IMR-90 (cell line): ENCODE measurements around the gene JMJD6. TPM values are rescaled to one million over a fixed set of nuclear protein-coding genes. Genes with fewer than 3 reads are reported as not detected.

ENCODE experiments used
- microRNA-seq, 2 experiments: library from miRNA; stranded (forward) in 1 of 2; unstranded in 1 of 2; fragments of 10-50 nt in 1 of 2; fragments of <30 nt in 1 of 2; gene quantifications in 1 of 2; microRNA quantifications in 1 of 2; one replicate each; pipeline versions ENCODE3 to v1.1.0; 2013 to 2020; ENCODE audit not compliant: insufficient read depth in 1 of 2, insufficient read length in 1 of 2, unreplicated experiment in 1 of 2
- polyA plus RNA-seq, 3 experiments: library from polyadenylated mRNA; depleted of rRNA; stranded (reverse); fragments of >200 nt; gene quantifications; 2 replicates each; pipeline ENCODE4 v1.2.3, GENCODE V29; 2012; ENCODE audit warnings: low replicate concordance in 1 of 3
- small RNA-seq, 5 experiments: library from RNA; depleted of rRNA; stranded (forward); fragments of <200 nt; gene quantifications; one replicate each; pipeline ENCODE3, GENCODE V24; 2012
- total RNA-seq: library from RNA; depleted of rRNA; stranded (reverse); fragments of >200 nt; gene quantifications from 2 replicates; pipeline ENCODE4 v1.2.3, GENCODE V29; 2012; rRNA removed

JMJD6 gene
- total and polyA plus RNA-seq, 2 of the 4 experiments (the other 2 are of a cell fraction): 24.4 to 33.7 TPM

Small RNA genes within 50 kb of the gene (microRNA-seq; reads per million reads assigned to microRNA genes)
- gene AC005837.3 (ENCODE audit: insufficient read depth, insufficient read length) (not detected), gene MIR636 (ENCODE audit: unreplicated experiment) (not detected), gene RF02271 (ENCODE audit: insufficient read depth, insufficient read length) (not detected), gene RNU6-97P (ENCODE audit: insufficient read depth, insufficient read length) (not detected), gene RNY4P36 (ENCODE audit: insufficient read depth, insufficient read length) (not detected)

Small RNA genes within 50 kb of the gene (small RNA-seq; reads per million reads assigned to genes)
- gene AC005837.3: 0 to 0.04 (median 0) reads per million in 5 experiments
- 0 reads per million in 5 experiments for gene RF02271
- 0 to 0.34 (median 0) reads per million in 5 experiments for gene RNU6-97P
- 0 to 40.4 (median 0.08) reads per million in 5 experiments for gene RNY4P36

Other genes with a start within 250 kb of the JMJD6 start
- gene RHBDF2, start 225.2 kb downstream of the JMJD6 start, total RNA-seq: 1.3 and 1.4 TPM in 2 replicates
- gene RHBDF2, start 225.2 kb downstream of the JMJD6 start, polyA plus RNA-seq (2012; rRNA removed): 8.3 and 10.0 TPM in 2 replicates
- gene CYGB, start 188.9 kb downstream of the JMJD6 start, total RNA-seq: 1.3 and 1.7 TPM in 2 replicates
- gene CYGB, start 188.9 kb downstream of the JMJD6 start, polyA plus RNA-seq (2012; rRNA removed): 2.9 and 3.5 TPM in 2 replicates
- under 0.01 TPM in 1 of 2 replicates, not detected in the other for gene PRCD, start 186.6 kb downstream of the JMJD6 start, total RNA-seq
- gene PRCD, start 186.6 kb downstream of the JMJD6 start, polyA plus RNA-seq (2012; rRNA removed): 0.32 TPM in 2 replicates
- gene ST6GALNAC2, start 140.7 kb downstream of the JMJD6 start, total RNA-seq: not detected in 2 replicates
- 0.10 TPM in 1 of 2 replicates, not detected in the other for gene ST6GALNAC2, start 140.7 kb downstream of the JMJD6 start, polyA plus RNA-seq (2012; rRNA removed)
- gene ST6GALNAC1, start 82.8 kb downstream of the JMJD6 start, total RNA-seq: not detected in 2 replicates
- not detected in 2 replicates for gene ST6GALNAC1, start 82.8 kb downstream of the JMJD6 start, polyA plus RNA-seq (2012; rRNA removed)
- gene MXRA7, start 15.6 kb downstream of the JMJD6 start, total RNA-seq: 169 and 231 TPM in 2 replicates
- gene MXRA7, start 15.6 kb downstream of the JMJD6 start, polyA plus RNA-seq (2012; rRNA removed): 148 and 168 TPM in 2 replicates
- 18.8 and 19.7 TPM in 2 replicates for gene METTL23, start 233 bp upstream of the JMJD6 start, total RNA-seq
- gene METTL23, start 233 bp upstream of the JMJD6 start, polyA plus RNA-seq (2012; rRNA removed): 32.1 and 36.5 TPM in 2 replicates
- 71.7 and 98.0 TPM in 2 replicates for gene SRSF2, start 10.7 kb upstream of the JMJD6 start, total RNA-seq
- gene SRSF2, start 10.7 kb upstream of the JMJD6 start, polyA plus RNA-seq (2012; rRNA removed): 296 and 441 TPM in 2 replicates
- 16.1 and 16.4 TPM in 2 replicates for gene MFSD11, start 11.5 kb upstream of the JMJD6 start, total RNA-seq
- gene MFSD11, start 11.5 kb upstream of the JMJD6 start, polyA plus RNA-seq (2012; rRNA removed): 9.8 and 12.3 TPM in 2 replicates
- 0.54 and 0.56 TPM in 2 replicates for gene MGAT5B, start 141.8 kb upstream of the JMJD6 start, total RNA-seq
- gene MGAT5B, start 141.8 kb upstream of the JMJD6 start, polyA plus RNA-seq (2012; rRNA removed): 2.0 and 2.8 TPM in 2 replicates